Thyroid gland (tissue), 4 donors: Measurements from ENCODE around the gene SNX3. TPM values are rescaled to one million over a fixed set of nuclear protein-coding genes. Genes with fewer than 3 reads are reported as not detected.
A peak's percentile ranks its signal among the peaks of the same experiment; 100 is the strongest.

Source experiments
- DNase-seq, 2 donors: peaks; one replicate each; pipeline ENCODE4 v3.0.0-alpha.2; 2019
- H3K27ac ChIP-seq, 3 donors: fragments of 200-600 bp; sonication (generic); 1 replicate in 2 of 3; 2 replicates in 1 of 3; pipeline ENCODE4 v1.5.1; 2016 to 2019; ENCODE audit warnings: mild to moderate bottlenecking in 1 of 3, moderate library complexity in 1 of 3
- H3K27me3 ChIP-seq: fragments of 200-600 bp; sonication (generic); one replicate; pipeline ENCODE4 v1.5.1; 2019
- H3K36me3 ChIP-seq, 2 donors: fragments of 200-600 bp; sonication (generic); one replicate each; pipeline ENCODE4 v1.5.1; 2016 to 2019
- H3K4me1 ChIP-seq, 2 donors: fragments of 200-600 bp; sonication (generic); one replicate each; pipeline ENCODE4 v1.5.1; 2017 to 2019
- H3K4me3 ChIP-seq, 3 donors: fragments of 200-600 bp; sonication (generic); replicated peaks in 1 of 3; 1 replicate in 2 of 3; 2 replicates in 1 of 3; pipeline ENCODE4 v1.5.1; 2016; ENCODE audit warnings: mild to moderate bottlenecking in 1 of 3
- H3K9me3 ChIP-seq: fragments of 200-600 bp; sonication (generic); one replicate; pipeline ENCODE4 v1.5.1; 2017
- CTCF ChIP-seq, 6 experiments: fragments of 200-600 bp in 3 of 6; fragments of 450-650 bp in 3 of 6; sonication (generic) in 3 of 6; IDR thresholded peaks; one replicate each; pipeline ENCODE4 v1.5.1; 2016 to 2019; ENCODE audit warnings: antibody characterized with exemption in 6 of 6, mild to moderate bottlenecking in 2 of 6, inconsistent platforms in 1 of 6, moderate library complexity in 1 of 6
- POLR2A ChIP-seq, 2 donors: fragments of 450-650 bp; IDR thresholded peaks; one replicate each; pipeline ENCODE4 v1.6.1; 2017; ENCODE audit warnings: antibody characterized with exemption in 2 of 2, mild to moderate bottlenecking in 2 of 2, moderate library complexity in 1 of 2
- WGBS, 2 donors: methylation state at CpG; one replicate each; pipeline ENCODE4 v1.1.5; 2017; 5-methylcytosine and 5-hydroxymethylcytosine counted together
- intact Hi-C: fragments of 100-400 bp; cut with DNase I; formaldehyde crosslinking; loops from one replicate; pipeline ENCODE4 v1.15.1; 2023
- total RNA-seq, 4 donors: library from RNA; depleted of rRNA; stranded (reverse); fragments of >200 nt; gene quantifications; one replicate each; pipeline ENCODE4 v1.2.3, GENCODE V29; 2016

Gene SNX3
- total RNA-seq, 4 donors from 2014 or later: 97.5 to 208 (median 132) TPM

GRCh38 chr6:108169464-108170331 is 91.1 kb downstream of the SNX3 start:
- no peak for DNase-seq
- H3K27ac ChIP-seq: no peak overlapping the region
- peaks cover 34 to 50% of the 10 kb centered on the region in 2 donors for H3K4me1 ChIP-seq
- H3K36me3 ChIP-seq: no peaks in the 10 kb centered on the region
- intact Hi-C loops: no loop called here
- peaks cover 72% of the 10 kb centered on the region for H3K27me3 ChIP-seq
- WGBS, 2 donors: 12% methylated on average over 34 to 38 of the region's 55 CpGs
- TF ChIP-seq CTCF (IDR thresholded peaks at IDR 0.05): no peak
- TF ChIP-seq POLR2A (IDR thresholded peaks at IDR 0.05): no peak
- no peak overlapping the region for H3K4me3 ChIP-seq
- H3K9me3 ChIP-seq: no peaks in the 10 kb centered on the region

GRCh38 chr6:108168501-108169463 is 92.1 kb downstream of the SNX3 start:
- Histone ChIP-seq H3K36me3 (no peaks in the 10 kb centered on the region), H3K9me3 (no peaks in the 10 kb centered on the region), H3K4me3 (peak overlapping the region in 1 of 3 donors; percentile 2), H3K27ac (no peak overlapping the region), H3K4me1 (peaks cover 36 to 49% of the 10 kb centered on the region in 2 donors), H3K27me3 (peaks cover 79% of the 10 kb centered on the region)
- peak; percentile 40 to 45 for DNase-seq
- intact Hi-C loops: no loop called here
- TF ChIP-seq CTCF (IDR thresholded peaks at IDR 0.05): peak in 2 of 6 experiments; percentile 12 to 35
- TF ChIP-seq POLR2A (IDR thresholded peaks at IDR 0.05): no peak
- WGBS, 2 donors: 5% methylated on average over 25 to 56 of the region's 63 CpGs

GRCh38 chr6:108168090-108168463 is 92.8 kb downstream of the SNX3 start:
- Histone ChIP-seq H3K36me3 (no peaks in the 10 kb centered on the region), H3K4me3 (peak overlapping the region in 1 of 3 donors; percentile 2), H3K27me3 (peaks cover 84% of the 10 kb centered on the region), H3K4me1 (peaks cover 36 to 52% of the 10 kb centered on the region in 2 donors), H3K9me3 (no peaks in the 10 kb centered on the region), H3K27ac (no peak overlapping the region)
- intact Hi-C loops: no loop called here
- WGBS, 2 donors: 23 to 24% methylated on average over 17 to 18 of the region's 23 CpGs
- DNase-seq: no peak
- TF ChIP-seq POLR2A (IDR thresholded peaks at IDR 0.05): no peak
- no peak for TF ChIP-seq CTCF (IDR thresholded peaks at IDR 0.05)

GRCh38 chr6:108167449-108168089 is 93.3 kb downstream of the SNX3 start:
- H3K4me3 ChIP-seq: no peak overlapping the region
- intact Hi-C loops: no loop called here

More at GRCh38 chr6:108167449-108168089, 93.3 kb downstream of the SNX3 start:
- Histone ChIP-seq H3K9me3 (no peaks in the 10 kb centered on the region), H3K4me1 (peaks cover 36 to 52% of the 10 kb centered on the region in 2 donors), H3K36me3 (no peaks in the 10 kb centered on the region), H3K27me3 (peaks cover 85% of the 10 kb centered on the region), H3K27ac (no peak overlapping the region)
- WGBS, 2 donors: 37 to 40% methylated on average over 28 to 35 of the region's 35 CpGs
- no peak for DNase-seq
- TF ChIP-seq CTCF (IDR thresholded peaks at IDR 0.05) (no peak), POLR2A (IDR thresholded peaks at IDR 0.05) (no peak)
